Measurements from ENCODE around the gene ERC1.

- no peak for TF ChIP-seq MAX (IDR thresholded peaks at IDR 0.05)
- no peak for TF ChIP-seq CTCF (IDR thresholded peaks at IDR 0.05)
- no peak for TF ChIP-seq USF2 (IDR thresholded peaks at IDR 0.05)
- no peak for TF ChIP-seq MAZ (IDR thresholded peaks at IDR 0.05; ENCODE audit: borderline replicate concordance, low read depth, low read length)
- TF ChIP-seq CHD2 (IDR thresholded peaks at IDR 0.05; ENCODE audit: low read length, partially characterized antibody): no peak
- TF ChIP-seq POLR2A (IDR thresholded peaks at IDR 0.05; ENCODE audit: low read length): no peak
- TF ChIP-seq RAD21 (conservative IDR thresholded peaks at IDR 0.05 in 1 of 2, IDR thresholded peaks at IDR 0.05 in 1 of 2): no peak
Observed at GRCh38 chr12:1307796-1308195, 316.8 kb downstream of the ERC1 start.
